ENCODE measurements around the gene HIVEP3.

GRCh38 chr1:41887365-41887764 lies 31.4 kb downstream of the HIVEP3 start:
- TF ChIP-seq FOXP2 (optimal IDR thresholded peaks at IDR 0.05; ENCODE audit: borderline replicate concordance, extremely low read depth, extremely low read length, insufficient read depth) (no peak), REST (IDR thresholded peaks at IDR 0.05; ENCODE audit: insufficient read depth in 1 of 2, low read depth in 2 of 2, low read length in 2 of 2) (no peak)
